H9 (cell line): ENCODE data around the gene LRRC42. TPM values are rescaled to one million over a fixed set of nuclear protein-coding genes. Genes with fewer than 3 reads are reported as not detected.

Source experiments
- DNase-seq: peaks from one replicate; pipeline ENCODE4 v3.0.0-alpha.2; 2017
- H2AFZ ChIP-seq: one replicate; pipeline ENCODE4 v1.6.1; 2013; ENCODE audit warnings: mild to moderate bottlenecking, low read length, control low read depth, moderate library complexity
- H2AK5ac ChIP-seq: 2 replicates; pipeline ENCODE4 v1.6.1; 2013; ENCODE audit warnings: low read length, control low read depth, mixed read lengths; ENCODE audit not compliant: insufficient read length
- H2BK120ac ChIP-seq: one replicate; pipeline ENCODE4 v1.6.1; 2013; ENCODE audit warnings: low read depth, mild to moderate bottlenecking, low read length, control low read depth, inconsistent platforms; ENCODE audit not compliant: poor library complexity, severe bottlenecking
- H2BK12ac ChIP-seq: 2 replicates; pipeline ENCODE4 v1.6.1; 2013; ENCODE audit warnings: low read length, control low read depth, mixed read lengths, low read depth; ENCODE audit not compliant: insufficient read length
- H2BK15ac ChIP-seq: 2 replicates; pipeline ENCODE4 v1.6.1; 2013; ENCODE audit warnings: low read depth, low read length, control low read depth
- H2BK20ac ChIP-seq: one replicate; pipeline ENCODE4 v1.6.1; 2013; ENCODE audit warnings: low read depth, mild to moderate bottlenecking, low read length, control low read depth, inconsistent platforms; ENCODE audit not compliant: poor library complexity, severe bottlenecking
- H2BK5ac ChIP-seq: 2 replicates; pipeline ENCODE4 v1.6.1; 2013; ENCODE audit warnings: low read length, control low read depth, mixed read lengths; ENCODE audit not compliant: insufficient read length
- H3K14ac ChIP-seq: 2 replicates; pipeline ENCODE4 v1.6.1; 2013; ENCODE audit warnings: low read length, control low read depth; ENCODE audit not compliant: insufficient read depth
- H3K18ac ChIP-seq: 2 replicates; pipeline ENCODE4 v1.6.1; 2013; ENCODE audit warnings: low read depth, mild to moderate bottlenecking, mixed read lengths, low read length, control low read depth; ENCODE audit not compliant: insufficient read length
- H3K23ac ChIP-seq: 2 replicates; pipeline ENCODE4 v1.6.1; 2013; ENCODE audit warnings: low read length, control low read depth, mixed read lengths, low read depth; ENCODE audit not compliant: insufficient read length
- H3K23me2 ChIP-seq: 2 replicates; pipeline ENCODE4 v1.6.1; 2013; ENCODE audit warnings: low read depth, mild to moderate bottlenecking, mixed read lengths, low read length, control low read depth; ENCODE audit not compliant: insufficient read length, poor library complexity, severe bottlenecking
- H3K27ac ChIP-seq: 2 replicates; pipeline ENCODE4 v1.5.1; 2013; ENCODE audit warnings: low read length, control low read depth, mixed read lengths, low read depth; ENCODE audit not compliant: insufficient read length
- H3K27me3 ChIP-seq: 2 replicates; pipeline ENCODE4 v1.6.1; 2013; ENCODE audit warnings: low read length, control low read depth, inconsistent platforms; ENCODE audit not compliant: insufficient read depth
- H3K4ac ChIP-seq: 2 replicates; pipeline ENCODE4 v1.6.1; 2013; ENCODE audit warnings: low read depth, mild to moderate bottlenecking, control low read depth, inconsistent platforms, low read length, moderate library complexity
- H3K4me1 ChIP-seq: 2 replicates; pipeline ENCODE4 v1.6.1; 2013; ENCODE audit warnings: low read length, control low read depth, inconsistent platforms; ENCODE audit not compliant: insufficient read depth
- H3K4me2 ChIP-seq: 2 replicates; pipeline ENCODE4 v1.6.1; 2013; ENCODE audit warnings: low read length, control low read depth, mixed read lengths; ENCODE audit not compliant: insufficient read length, insufficient read depth
- H3K56ac ChIP-seq: 2 replicates; pipeline ENCODE4 v1.6.1; 2013; ENCODE audit warnings: low read depth, mild to moderate bottlenecking, mixed read lengths, low read length, control low read depth; ENCODE audit not compliant: insufficient read length
- H3K79me1 ChIP-seq: 2 replicates; pipeline ENCODE4 v1.6.1; 2013; ENCODE audit warnings: low read depth, mild to moderate bottlenecking, moderate library complexity, low read length, control low read depth, inconsistent platforms; ENCODE audit not compliant: insufficient read depth, poor library complexity, severe bottlenecking
- H3K79me2 ChIP-seq: 2 replicates; pipeline ENCODE4 v1.6.1; 2013; ENCODE audit warnings: low read length, control low read depth, inconsistent platforms; ENCODE audit not compliant: insufficient read depth
- H3K9ac ChIP-seq: 2 replicates; pipeline ENCODE4 v1.6.1; 2013; ENCODE audit warnings: low read length, control low read depth, mixed read lengths; ENCODE audit not compliant: insufficient read length; ENCODE audit errors: extremely low read depth
- H3K9me3 ChIP-seq: one replicate; pipeline ENCODE4 v1.6.1; 2013; ENCODE audit warnings: low read depth, low read length, inconsistent platforms; ENCODE audit not compliant: control insufficient read depth
- H3T11ph ChIP-seq: one replicate; pipeline ENCODE4 v1.6.1; 2013; ENCODE audit warnings: mild to moderate bottlenecking, low read length, control low read depth, inconsistent platforms
- H4K20me1 ChIP-seq: one replicate; pipeline ENCODE4 v1.6.1; 2013; ENCODE audit not compliant: control insufficient read depth, insufficient read length, insufficient read depth
- H4K5ac ChIP-seq: 2 replicates; pipeline ENCODE4 v1.6.1; 2013; ENCODE audit warnings: low read depth, mild to moderate bottlenecking, mixed read lengths, low read length, control low read depth; ENCODE audit not compliant: insufficient read length
- H4K8ac ChIP-seq: replicated peaks from 2 replicates; pipeline ENCODE4 v1.6.1; 2013; ENCODE audit warnings: low read length, control low read depth, mixed read lengths, low read depth; ENCODE audit not compliant: insufficient read length
- H4K91ac ChIP-seq: 2 replicates; pipeline ENCODE4 v1.6.1; 2013; ENCODE audit warnings: low read depth, mild to moderate bottlenecking, moderate library complexity, mixed read lengths, low read length, control low read depth; ENCODE audit not compliant: insufficient read length
- H3K27ac Mint-ChIP-seq, 3 experiments: 2 replicates in 2 of 3; 3 replicates in 1 of 3; pipeline ENCODE4 v1.8.0; 2020 to 2021; ENCODE audit warnings: mixed read lengths in 3 of 3, mild to moderate bottlenecking in 1 of 3, moderate library complexity in 1 of 3
- H3K27me3 Mint-ChIP-seq: 2 replicates; pipeline ENCODE4 v1.8.0; 2021; ENCODE audit warnings: low read depth, mild to moderate bottlenecking, moderate library complexity, mixed read lengths
- H3K36me3 Mint-ChIP-seq, 3 experiments: 2 replicates in 2 of 3; 3 replicates in 1 of 3; pipeline ENCODE4 v1.8.0; 2020 to 2021; ENCODE audit warnings: low read depth in 3 of 3, mixed read lengths in 3 of 3; ENCODE audit not compliant: insufficient read depth in 1 of 3
- H3K4me1 Mint-ChIP-seq, 2 experiments: 2 replicates each; pipeline ENCODE4 v1.8.0; 2020; ENCODE audit warnings: mixed read lengths in 2 of 2
- H3K4me3 Mint-ChIP-seq, 2 experiments: 2 replicates in 1 of 2; 3 replicates in 1 of 2; pipeline ENCODE4 v1.8.0; 2020 to 2021; ENCODE audit warnings: mild to moderate bottlenecking in 2 of 2, mixed read lengths in 2 of 2, moderate library complexity in 1 of 2
- H3K9me3 Mint-ChIP-seq, 2 experiments: 2 replicates in 1 of 2; 3 replicates in 1 of 2; pipeline ENCODE4 v1.8.0; 2020; ENCODE audit warnings: mild to moderate bottlenecking in 2 of 2, mixed read lengths in 2 of 2, moderate library complexity in 1 of 2
- CTCF ChIP-seq: fragments of 200-600 bp; sonication (generic); conservative IDR thresholded peaks from 3 replicates; pipeline ENCODE4 v1.8.0; 2021; ENCODE audit warnings: antibody characterized with exemption, mild to moderate bottlenecking
- WGBS: extraction: QIAGEN DNeasy Blood & Tissue Kit; methylation state at CpG from one replicate; pipeline ENCODE4 v1.1.7; 2013; ENCODE audit warnings: missing lambda C conversion rate, low lambda C conversion rate, mixed read lengths; ENCODE audit not compliant: insufficient read length; ENCODE audit errors: extremely low coverage; 5-methylcytosine and 5-hydroxymethylcytosine counted together
- total RNA-seq: library from RNA; stranded (reverse); gene quantifications from 2 replicates; pipeline ENCODE4 v1.2.1, GENCODE V29; 2021

LRRC42 gene
- total RNA-seq, 1 experiment from 2014 or later = 36.3 TPM

DNA sequence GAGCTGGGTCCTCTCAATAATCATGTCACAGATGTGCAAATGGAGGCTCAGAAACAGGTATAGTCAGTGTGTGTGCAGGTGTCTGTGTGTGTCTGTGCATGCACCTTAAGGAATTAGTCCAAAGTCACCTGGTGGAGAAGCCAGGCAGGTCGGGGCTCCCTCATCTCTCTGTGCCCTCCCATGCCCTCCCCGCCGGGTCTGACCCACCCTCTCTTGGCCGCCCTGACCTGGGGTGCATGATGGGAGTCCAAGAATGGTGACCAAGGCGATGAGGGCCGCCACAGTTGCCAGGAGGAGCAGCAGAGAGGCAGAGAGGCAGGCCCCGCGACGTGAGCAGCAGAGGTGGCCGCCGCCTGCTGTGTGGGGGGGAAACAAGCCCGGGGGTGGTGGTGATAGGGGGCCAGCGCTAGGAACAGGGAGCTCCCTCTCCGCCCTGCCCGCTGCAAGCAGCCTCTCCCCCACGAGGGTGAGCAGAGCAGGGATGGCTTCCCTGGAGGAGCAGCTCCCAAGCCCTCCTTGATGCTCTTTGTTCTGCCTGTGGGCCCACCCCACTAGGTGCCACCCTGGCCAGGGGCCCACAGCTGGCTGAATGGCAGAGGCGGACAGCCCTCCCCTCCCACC is 68.0 kb downstream of the LRRC42 start:
- Histone ChIP-seq H3K4ac (no peak overlapping the region), H3K27ac (no peak overlapping the region), H3K79me2 (no peaks in the 10 kb centered on the region), H3K27me3 (no peaks in the 10 kb centered on the region), H3K18ac (no peak overlapping the region), H3K4me2 (no peak overlapping the region), H2BK120ac (no peak overlapping the region), H2BK5ac (no peak overlapping the region), H3K79me1 (no peaks in the 10 kb centered on the region), H4K8ac (no peak overlapping the region), H2BK15ac (no peak overlapping the region), H3K14ac (no peak overlapping the region; the same call in 1 of the 2 replicates), H3K56ac (no peak overlapping the region), H2AFZ (no peak overlapping the region), H3K23me2 (no peaks in the 10 kb centered on the region), H4K5ac (no peak overlapping the region), H3K23ac (no peak overlapping the region), H3K4me1 (no peaks in the 10 kb centered on the region), H2AK5ac (no peak overlapping the region), H4K20me1 (no peaks in the 10 kb centered on the region), H3T11ph (no peak overlapping the region), H2BK12ac (no peak overlapping the region), H3K9ac (no peak overlapping the region), H2BK20ac (no peak overlapping the region), H4K91ac (no peak overlapping the region), H3K9me3 (no peaks in the 10 kb centered on the region)
- H3K36me3 Mint-ChIP-seq = no peaks in the 10 kb centered on the region
- DNase-seq = no peak
- no peak overlapping the region for H3K27ac Mint-ChIP-seq
- H3K4me3 Mint-ChIP-seq = no peak overlapping the region
- WGBS = no CpG with 5 or more reads among the region's 17 CpGs
- H3K27me3 Mint-ChIP-seq = peaks cover 1% of the 10 kb centered on the region
- H3K4me1 Mint-ChIP-seq = peaks cover 8 to 10% of the 10 kb centered on the region in 2 experiments
- TF ChIP-seq CTCF = no peak
- H3K9me3 Mint-ChIP-seq = no peaks in the 10 kb centered on the region
